HG02981 (cell line): ENCODE results near the gene CTLA4.

ENCODE experiments used
- ATAC-seq: cut with Tn5 transposase; IDR thresholded peaks from one replicate; pipeline ENCODE4 v1.9.1; 2021; ENCODE audit warnings: mild to moderate bottlenecking, moderate library complexity; ENCODE audit not compliant: unreplicated experiment

Gene CTLA4

DNA sequence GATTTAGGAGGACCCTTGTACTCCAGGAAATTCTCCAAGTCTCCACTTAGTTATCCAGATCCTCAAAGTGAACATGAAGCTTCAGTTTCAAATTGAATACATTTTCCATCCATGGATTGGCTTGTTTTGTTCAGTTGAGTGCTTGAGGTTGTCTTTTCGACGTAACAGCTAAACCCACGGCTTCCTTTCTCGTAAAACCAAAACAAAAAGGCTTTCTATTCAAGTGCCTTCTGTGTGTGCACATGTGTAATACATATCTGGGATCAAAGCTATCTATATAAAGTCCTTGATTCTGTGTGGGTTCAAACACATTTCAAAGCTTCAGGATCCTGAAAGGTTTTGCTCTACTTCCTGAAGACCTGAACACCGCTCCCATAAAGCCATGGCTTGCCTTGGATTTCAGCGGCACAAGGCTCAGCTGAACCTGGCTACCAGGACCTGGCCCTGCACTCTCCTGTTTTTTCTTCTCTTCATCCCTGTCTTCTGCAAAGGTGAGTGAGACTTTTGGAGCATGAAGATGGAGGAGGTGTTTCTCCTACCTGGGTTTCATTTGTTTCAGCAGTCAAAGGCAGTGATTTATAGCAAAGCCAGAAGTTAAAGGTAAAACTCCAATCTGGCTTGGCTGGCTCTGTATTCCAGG, at the start of gene CTLA4:
TSS of gene CTLA4 (plus strand) at position 211 of the 640 bp plus-strand sequence. CDS start at position 383, 172 bp downstream.
- no peak for ATAC-seq

DNA sequence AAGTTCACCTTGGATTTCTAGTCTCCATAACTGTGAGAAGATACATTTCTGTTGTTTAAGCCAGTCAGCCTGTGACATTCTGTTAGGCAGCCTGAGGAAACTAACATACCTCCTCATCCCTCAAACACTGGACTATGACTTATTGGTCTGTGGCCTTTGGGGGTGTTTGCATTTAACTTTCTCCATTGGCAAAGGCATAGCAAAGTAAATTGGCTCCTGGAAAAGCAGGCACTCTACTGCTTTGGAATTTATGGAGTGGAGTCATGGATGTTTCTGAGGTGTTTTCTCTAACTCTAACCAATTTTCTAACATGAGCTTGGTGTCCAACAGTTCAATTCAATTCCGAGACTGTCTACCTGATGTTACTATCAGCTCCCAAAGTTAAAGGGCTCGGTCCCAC, 48.9 kb upstream of the CTLA4 start:
- ATAC-seq: no peak

DNA sequence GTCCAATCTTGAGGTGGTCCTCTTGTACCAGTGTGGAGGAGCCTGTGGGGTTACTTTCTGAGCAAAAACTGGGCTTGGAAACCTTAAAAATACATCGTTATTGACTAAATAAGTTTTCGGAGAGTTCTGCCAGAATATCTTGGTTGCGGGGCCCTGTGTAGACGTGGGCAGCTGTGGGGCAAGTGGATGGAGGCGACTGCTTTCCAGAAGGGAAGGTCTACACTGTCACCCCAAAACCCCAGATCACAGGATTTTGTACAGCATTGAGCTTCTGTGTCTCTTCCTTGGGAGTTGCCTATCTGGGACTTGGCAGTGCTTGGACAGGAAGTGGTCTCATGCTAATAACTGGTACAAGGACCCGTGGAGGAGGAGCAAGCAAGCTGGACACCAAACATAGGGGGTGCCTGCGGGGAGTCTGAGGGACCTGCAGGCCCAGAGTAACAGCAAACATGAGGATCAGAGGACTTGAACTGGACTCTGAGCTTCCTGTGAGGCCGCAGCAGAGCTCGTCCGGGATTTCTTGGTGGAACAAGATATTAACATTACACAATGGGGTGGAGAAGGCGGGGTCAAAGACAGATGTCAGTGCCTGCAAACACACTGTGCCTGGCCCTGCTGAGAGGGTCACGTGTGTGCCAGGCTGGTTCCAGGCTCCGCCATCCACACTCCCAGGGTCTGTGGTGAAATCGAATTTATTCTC, 48.0 kb upstream of the CTLA4 start:
- no peak for ATAC-seq

DNA sequence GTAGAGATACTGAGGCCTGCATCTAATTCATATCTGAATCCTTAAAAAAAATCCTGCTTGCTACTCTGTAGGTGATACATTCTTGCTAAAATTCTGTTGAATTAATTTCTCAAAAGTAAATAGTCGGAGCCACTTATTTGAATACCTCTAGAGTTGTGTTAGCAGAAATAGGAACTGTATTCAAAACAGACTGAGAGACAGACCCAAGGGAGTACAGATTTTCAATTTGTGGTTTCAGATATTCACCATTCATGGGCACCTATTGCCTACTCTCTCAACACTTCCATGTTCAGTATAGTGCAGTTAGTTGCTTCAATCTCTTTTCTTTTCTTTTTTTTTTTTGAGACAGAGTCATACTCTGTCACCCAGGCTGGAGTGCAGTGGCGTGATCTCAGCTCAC, 46.6 kb upstream of the CTLA4 start:
- peak; percentile 80 for ATAC-seq

DNA sequence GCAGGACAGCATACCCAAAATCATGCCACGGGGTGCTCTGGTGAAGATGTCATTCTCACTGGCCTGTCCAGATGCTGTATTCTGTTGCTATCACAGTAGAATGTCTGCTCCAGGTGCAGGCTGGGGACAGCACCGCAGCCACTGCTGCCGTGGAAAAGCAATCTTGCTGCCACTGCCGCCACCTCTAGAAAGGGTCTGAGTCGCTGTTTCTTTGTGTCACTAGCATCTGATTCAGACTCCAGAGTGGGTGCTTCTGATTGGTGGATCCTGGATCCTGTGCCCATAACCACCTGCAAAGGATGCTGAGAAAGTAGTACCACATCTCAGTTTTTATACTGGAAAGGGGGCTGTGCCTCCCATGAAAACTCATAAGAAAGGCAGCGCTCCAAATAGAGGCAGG, 45.3 kb upstream of the CTLA4 start:
- no peak for ATAC-seq

DNA sequence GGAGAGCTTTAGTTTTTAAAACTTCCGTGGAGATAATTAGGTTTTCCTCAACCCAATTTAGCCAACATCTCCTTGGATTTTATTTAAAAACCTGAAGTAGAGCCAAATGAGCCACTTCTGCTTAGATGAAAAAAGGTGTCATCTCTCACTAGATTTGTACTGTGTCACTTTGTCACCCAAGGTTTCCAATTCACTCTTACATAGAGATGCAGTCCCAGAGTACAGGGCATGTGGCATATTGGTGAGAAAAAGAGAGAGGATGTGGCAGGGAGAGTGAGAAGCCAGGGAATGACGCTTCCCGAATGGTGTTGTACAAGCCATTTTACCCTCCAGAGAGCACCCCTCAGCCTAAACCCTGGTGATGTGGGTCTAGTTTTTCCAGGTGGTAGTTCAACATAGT, 44.4 kb upstream of the CTLA4 start:
- ATAC-seq: no peak

DNA sequence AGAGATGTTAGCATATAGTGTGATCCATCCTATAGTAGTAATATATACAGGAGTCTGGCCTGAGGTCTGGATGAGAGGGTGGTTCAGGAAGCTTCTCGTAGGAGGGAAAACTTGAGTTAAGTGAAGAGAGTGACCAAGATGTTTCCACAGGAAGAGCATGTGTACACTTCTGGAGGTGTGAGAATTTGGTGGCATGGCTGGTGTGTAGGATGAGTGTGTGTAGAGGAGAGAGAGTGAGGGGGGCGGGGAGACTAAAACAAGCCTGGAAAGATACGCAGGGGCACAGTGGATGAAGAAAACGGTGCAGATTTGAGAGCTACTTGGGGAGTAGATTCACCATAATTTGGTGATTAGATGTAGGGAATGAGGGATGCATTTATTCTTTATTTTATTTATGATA, 43.5 kb upstream of the CTLA4 start:
- ATAC-seq: no peak

DNA sequence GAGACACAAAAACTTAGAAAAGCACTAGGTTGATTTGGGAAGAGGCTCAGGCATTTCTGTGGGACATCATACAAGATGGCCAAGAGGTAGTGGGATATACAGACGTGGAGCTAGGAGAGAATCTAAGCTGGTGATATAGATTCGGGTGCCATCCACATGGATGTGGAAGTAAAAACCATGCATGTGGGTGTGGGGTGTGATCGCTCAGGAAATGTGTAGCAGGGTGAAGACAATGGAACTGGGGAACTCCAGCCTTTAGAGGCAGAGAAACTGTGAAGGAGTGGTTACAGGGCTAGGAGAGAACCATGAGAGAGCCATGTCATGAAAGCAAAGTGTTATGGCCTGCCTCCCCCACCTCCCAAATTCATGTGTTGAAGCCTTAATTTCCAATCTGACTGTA, 43.0 kb upstream of the CTLA4 start:
- ATAC-seq: no peak

DNA sequence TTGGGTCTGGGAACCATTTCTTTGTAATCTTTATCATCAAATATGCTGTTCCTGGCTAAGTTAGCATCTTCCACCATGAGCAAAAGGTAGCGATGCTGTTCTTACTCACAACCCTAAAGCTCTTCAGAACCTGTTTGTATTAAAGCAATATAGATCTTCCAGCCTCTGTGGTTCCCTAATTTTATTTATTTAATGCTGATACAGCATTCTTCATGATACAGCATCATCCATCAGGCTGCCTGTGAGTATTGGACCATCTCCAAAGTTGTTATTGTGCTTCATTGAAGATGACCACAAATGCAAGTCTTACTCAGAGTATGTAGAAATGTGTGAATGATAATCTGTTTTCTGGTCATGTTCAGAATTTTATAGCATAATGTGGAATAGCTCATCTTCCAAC, 40.9 kb upstream of the CTLA4 start:
- no peak for ATAC-seq

DNA sequence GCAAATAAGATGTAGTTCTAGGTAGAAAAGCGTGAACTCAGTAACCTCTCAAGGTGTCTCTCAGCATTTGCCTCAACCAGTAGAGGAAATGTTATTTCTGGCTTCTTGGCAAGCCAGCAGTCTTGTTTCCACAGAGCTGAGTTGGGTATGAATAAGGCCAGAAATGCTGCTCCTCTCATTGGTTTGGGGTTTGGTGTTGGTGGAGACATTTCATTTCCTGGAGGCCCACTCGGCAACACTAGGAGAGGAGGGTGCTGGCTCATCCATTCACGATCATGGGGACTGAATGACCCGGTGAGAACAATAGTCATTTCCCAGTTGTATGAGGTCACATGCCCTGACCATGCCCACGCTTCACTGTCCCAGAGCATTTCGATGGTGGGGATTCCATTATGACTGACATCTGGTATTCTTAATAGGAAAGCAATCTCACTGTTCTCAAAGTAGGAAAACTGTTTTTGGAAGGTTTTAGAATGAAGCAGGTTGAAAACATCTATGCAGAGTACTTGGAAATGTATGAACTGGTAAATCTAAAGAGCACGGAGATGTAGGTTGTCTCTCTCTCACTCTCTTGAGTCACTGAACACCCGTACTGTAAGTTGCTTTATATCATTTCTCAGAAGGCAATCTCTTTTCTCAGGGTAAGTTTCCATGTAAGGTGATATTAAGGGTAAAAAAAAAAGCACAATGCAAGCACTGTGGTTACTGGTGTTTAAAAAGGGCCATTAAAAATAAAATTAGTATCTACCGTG, 37.1 kb upstream of the CTLA4 start:
- no peak for ATAC-seq

DNA sequence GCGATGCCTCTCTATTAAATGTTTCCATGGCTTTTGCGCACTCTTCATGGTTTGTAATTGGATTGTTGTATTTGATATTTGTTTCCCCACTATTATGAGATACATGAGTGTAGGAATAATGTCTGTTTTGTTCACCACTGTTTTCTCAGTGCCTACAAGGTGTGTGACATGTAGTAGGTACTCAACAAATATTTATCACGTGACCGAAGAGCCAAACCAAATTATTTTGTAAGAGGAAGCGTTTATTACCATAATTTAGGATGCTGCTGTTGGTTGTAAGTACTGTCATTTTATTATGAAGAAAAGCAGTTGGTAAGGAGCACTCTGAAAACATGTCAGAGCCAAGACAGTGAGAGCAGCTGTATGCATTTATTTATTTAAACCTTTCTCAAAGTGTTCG, 32.2 kb upstream of the CTLA4 start:
- no peak for ATAC-seq

DNA sequence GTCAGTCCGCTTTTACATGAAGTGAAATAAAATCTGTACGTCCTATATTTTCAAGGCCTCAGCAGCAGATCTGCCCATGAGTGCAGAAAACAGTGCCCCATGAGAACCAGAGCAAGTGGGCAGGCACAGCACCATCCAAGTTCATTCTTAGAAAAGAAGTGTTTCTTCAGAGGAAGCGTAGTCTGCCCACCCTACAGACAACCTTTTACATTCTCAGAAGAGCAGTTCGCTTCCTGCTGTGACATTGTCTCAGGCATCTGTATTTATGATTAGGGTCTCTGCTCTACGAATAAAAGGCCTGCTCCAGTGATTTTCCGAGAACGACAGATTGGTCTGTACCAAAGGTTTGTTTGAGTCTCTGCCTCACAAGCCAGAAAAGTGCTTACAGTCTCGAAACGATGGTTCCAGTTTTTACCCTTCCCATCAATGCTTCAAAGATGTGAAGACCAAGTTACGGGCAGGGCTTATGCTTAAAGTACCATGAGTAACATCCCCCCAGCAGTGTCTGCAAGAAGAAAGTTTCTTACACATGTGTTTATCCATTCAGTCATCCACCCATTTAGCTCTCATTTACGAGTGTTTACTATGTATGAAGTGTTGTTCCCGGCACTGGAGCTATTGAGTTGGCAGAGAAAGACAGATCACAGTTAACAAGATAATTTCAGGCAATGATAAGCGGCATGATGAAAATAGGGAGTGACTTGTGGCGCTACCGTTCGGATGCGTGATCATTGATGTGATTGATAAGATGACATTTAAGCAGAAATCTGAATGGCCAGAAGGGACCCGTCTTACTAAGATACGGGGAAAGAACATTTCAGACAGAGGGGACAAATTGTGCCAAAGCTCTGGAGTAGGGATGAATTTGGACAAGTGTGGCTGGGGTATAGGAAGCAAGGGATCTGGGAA, 31.4 kb upstream of the CTLA4 start:
- no peak for ATAC-seq

DNA sequence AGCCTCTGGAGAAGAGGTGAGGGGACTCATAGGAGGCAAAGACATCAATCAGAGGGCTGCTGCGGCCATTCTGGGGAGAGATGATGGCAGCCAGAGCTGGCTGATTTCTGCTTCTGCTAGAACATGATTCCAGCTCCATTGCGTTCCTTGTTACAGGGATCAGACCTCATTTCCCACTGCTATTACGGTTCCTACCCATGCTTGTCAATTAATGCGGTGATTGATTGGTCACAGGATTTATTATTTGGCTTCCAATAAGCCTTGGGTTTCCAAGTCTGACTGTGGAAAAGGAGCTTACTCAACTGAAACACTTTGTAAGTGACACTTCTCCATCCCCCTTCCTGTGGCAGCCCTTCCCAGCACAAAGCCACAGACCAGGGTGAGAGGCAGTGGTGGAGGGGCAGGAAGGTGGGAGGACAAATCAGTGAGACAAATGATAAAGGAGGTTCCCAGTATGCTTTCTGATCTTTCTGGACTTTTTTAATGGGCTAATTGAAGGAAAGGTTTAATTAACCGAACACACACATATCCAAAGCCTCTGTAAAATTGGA, 26.8 kb upstream of the CTLA4 start:
- no peak for ATAC-seq

DNA sequence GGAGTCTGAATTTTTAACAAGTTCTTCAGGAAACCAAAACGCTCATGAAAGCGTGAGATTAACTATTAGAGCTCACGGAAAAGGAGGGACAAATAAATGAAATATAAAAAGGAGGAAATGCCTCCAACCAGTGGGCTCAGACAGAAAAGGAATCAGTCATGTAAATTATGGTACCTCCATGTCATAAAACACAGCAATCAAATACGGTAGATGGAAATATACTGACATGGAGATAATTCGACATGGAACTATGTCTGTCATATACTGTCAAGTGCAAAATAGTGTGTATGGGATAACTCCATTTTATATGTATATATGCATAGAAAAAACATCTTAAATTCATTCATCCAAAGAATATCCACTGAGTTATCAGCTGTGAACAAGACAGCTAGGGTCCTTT, 25.9 kb upstream of the CTLA4 start:
- ATAC-seq: no peak

DNA sequence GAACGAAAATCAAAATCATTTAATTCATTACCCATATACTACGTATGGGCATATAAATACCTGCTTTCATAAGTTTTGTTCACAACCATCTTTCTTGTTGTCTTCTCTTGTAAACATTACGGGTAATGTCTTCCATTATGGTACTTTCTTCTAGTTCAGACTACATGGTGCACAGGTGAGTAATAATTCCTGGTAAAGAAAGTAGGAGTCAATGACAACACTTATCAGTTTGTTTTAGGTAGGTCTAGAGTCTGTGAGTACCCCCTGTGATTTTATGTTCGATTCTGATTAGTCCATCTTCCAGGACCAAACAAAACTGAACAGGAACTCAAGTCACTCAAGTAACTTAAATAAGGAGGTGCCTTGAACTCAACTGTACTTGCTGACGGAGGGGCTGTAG, 25.2 kb upstream of the CTLA4 start:
- ATAC-seq: no peak

DNA sequence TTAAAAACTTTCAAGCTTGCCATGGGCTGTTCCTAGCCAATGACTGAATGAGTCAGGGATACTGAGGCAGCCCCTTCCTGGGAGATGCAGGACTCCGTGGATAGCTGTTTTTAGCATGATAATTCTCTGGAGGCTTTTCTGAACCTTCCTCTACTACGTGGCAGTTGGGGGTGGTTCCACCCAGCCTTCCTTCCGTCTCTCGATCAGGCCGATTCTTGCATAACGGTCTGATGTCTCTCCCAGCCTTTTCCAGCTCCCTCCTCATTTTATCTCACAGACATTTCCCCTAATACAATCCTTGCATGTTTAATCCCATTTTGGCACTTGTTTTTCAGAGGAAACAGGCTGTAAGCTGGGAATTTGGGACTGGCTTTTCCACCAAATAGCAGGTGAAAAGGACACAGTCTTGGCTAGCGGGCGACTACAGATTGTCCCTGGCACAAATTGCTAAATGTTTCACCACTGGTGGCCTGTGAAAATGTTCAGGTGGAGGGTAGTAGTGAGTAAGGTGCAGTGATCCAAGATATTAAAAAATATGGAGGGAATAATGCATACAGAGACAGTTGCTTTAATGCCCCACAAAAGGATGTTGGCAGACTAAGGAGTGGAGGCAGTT, 21.0 kb upstream of the CTLA4 start:
- ATAC-seq: no peak

DNA sequence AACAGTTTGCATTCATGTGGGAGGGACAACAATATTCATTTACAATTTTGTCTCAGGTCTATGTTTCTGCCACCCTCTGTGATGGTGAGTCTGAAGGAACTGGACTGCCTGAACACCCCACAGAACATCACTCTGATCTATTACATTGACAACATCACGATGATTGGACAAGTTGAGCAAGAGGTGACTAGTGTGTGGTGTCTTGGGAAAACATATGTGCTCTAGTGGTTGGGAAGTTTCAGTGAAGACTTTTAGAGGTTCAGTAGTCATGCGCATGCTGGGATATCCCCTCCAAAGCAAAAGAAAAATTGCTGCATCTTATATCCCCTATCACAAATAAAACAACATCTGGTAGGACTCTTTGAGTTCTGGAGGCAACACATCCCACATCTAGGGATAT, 18.6 kb upstream of the CTLA4 start:
- no peak for ATAC-seq

DNA sequence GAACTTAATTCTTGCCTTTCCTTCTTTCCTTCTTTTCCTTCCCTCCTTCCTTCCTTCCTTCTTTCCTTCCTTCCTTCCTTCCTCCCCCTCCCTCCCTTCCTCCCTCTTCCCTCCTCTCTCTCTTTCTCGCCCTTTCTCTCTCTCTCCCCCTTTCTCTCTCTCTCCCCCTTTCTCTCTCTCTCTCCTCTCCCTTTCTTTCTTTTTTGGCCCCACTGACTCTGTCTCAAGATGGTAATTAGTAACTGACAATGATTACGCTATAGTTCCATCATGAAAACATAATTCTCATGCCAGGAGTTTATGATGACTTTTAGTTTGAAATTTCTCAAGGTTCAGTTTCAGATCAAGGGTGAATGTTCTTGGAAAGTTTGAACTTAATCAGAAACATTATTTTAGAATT, 14.8 kb upstream of the CTLA4 start:
- no peak for ATAC-seq

DNA sequence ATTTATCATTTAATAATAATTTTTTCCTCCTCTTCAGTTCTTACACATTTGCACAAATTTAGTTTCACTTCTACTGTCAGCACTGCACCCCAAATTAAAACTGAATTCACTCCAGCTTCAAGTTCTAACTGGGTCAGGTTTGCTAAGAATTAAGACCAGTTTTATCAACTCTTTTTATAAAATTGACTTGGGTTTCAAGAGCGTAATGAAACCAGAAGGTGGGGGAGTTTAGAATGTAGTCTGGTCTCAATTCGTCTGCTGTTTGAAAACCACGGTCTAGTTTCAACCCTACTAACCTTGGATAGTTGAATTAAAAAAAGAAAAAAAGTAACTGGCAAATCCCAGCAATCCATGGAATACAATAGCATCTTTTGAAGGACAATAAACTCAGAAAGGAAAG, 14.3 kb upstream of the CTLA4 start:
- ATAC-seq: no peak

DNA sequence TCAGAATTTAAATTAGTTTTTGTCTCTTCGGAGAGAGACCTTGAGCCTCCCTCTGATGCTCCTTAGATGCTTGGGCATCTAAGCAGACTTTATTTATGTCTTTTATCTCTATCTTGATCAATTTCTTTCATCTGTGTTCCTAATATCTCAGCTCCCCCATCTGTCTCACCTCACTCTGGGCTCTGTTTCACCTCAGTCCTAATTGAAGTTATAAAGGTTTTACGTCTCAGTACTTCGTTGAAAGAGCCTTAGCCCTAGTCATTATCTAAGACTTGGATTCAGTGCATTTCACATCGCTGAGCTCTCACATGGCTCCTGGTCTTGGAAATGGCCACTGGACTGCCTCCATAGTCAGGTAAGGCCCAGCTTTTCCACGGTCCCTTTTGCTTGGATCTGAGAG, 13.8 kb upstream of the CTLA4 start:
- ATAC-seq: no peak
